ENCODE data around the gene WBP4. TPM values are rescaled to one million over a fixed set of nuclear protein-coding genes. Genes with fewer than 3 reads are reported as not detected.

The WBP4 gene
- total RNA-seq, 4 donors from 2014 or later: 8.8 to 16.2 (median 14.2) TPM

- DNase-seq: no peak
- TF ChIP-seq POLR2A (IDR thresholded peaks at IDR 0.05): no peak
- TF ChIP-seq, protein P1, sequence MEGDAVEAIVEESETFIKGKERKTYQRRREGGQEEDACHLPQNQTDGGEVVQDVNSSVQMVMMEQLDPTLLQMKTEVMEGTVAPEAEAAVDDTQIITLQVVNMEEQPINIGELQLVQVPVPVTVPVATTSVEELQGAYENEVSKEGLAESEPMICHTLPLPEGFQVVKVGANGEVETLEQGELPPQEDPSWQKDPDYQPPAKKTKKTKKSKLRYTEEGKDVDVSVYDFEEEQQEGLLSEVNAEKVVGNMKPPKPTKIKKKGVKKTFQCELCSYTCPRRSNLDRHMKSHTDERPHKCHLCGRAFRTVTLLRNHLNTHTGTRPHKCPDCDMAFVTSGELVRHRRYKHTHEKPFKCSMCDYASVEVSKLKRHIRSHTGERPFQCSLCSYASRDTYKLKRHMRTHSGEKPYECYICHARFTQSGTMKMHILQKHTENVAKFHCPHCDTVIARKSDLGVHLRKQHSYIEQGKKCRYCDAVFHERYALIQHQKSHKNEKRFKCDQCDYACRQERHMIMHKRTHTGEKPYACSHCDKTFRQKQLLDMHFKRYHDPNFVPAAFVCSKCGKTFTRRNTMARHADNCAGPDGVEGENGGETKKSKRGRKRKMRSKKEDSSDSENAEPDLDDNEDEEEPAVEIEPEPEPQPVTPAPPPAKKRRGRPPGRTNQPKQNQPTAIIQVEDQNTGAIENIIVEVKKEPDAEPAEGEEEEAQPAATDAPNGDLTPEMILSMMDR (IDR thresholded peaks at IDR 0.05): no peak
- no peaks in the 10 kb centered on the region for H3K4me1 ChIP-seq
- no peaks in the 10 kb centered on the region for H3K36me3 ChIP-seq
- H3K27me3 ChIP-seq: no peaks in the 10 kb centered on the region
- intact Hi-C loops (cut with DNase I; ENCODE audit: low total_unique reads): no loop called here
- peak overlapping the region in 1 of 2 donors; percentile 74 for H3K27ac ChIP-seq
- peak overlapping the region in 1 of 2 donors; percentile 25 for H3K4me3 ChIP-seq
- no peaks in the 10 kb centered on the region for H3K9me3 ChIP-seq
Observed at GRCh38 chr13:41017817-41018601, 43.3 kb upstream of the WBP4 start.

GRCh38 chr13:41018602-41018948 is 42.7 kb upstream of the WBP4 start:
- Histone ChIP-seq H3K4me3 (peak overlapping the region in 1 of 2 donors; percentile 25), H3K9me3 (no peaks in the 10 kb centered on the region), H3K27ac (peak overlapping the region; percentile 49 to 74), H3K36me3 (no peaks in the 10 kb centered on the region), H3K27me3 (no peaks in the 10 kb centered on the region), H3K4me1 (no peaks in the 10 kb centered on the region)
- intact Hi-C loops (cut with DNase I; ENCODE audit: low total_unique reads): no loop called here
- no peak for TF ChIP-seq POLR2A (IDR thresholded peaks at IDR 0.05)
- TF ChIP-seq, protein P1 (IDR thresholded peaks at IDR 0.05): no peak
- DNase-seq: no peak

DNA sequence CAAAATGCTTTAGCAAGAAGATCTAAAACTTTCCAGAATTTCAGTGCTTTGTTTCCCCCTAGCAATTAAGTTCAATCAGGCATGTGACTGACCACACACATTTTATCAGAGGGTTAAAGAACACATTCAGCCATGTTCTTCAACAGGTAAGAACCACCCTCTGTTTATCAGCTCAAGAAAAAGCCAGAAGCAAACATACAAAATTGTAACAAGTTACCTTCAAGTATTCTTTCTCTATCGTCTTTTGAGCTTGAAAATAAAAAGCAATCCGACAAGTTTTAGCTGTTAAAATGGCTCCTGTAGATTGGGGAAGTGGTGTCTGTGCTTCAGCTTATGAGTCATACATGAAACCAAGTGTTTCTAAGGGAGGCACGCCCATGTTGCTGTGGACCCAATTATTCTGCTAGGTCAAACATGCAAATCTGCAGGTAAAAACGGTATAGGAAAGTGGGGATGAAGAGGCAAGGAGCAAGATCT is 42.3 kb upstream of the WBP4 start, which contains the start of gene ELF1:
Gene ELF1, minus strand, starts transcription at position 306 of the 477 bp plus-strand sequence. CDS start 37,262 bp downstream, outside the sequence.
- Histone ChIP-seq H3K27me3 (no peaks in the 10 kb centered on the region), H3K27ac (peak within 1 kb of the TSS; percentile 49 to 74), H3K4me3 (peak within 1 kb of the TSS in 1 of 2 donors; percentile 25), H3K36me3 (no peaks in the 10 kb centered on the region), H3K9me3 (no peaks in the 10 kb centered on the region), H3K4me1 (no peaks in the 10 kb centered on the region)
- TF ChIP-seq, protein P1 (IDR thresholded peaks at IDR 0.05): no peak
- TF ChIP-seq POLR2A (IDR thresholded peaks at IDR 0.05): no peak
- intact Hi-C loops (cut with DNase I; ENCODE audit: low total_unique reads): no loop called here
- DNase-seq: peak in 1 of 2 donors; percentile 36

GRCh38 chr13:41019578-41020347 is 41.5 kb upstream of the WBP4 start:
- no peaks in the 10 kb centered on the region for H3K36me3 ChIP-seq
- no peaks in the 10 kb centered on the region for H3K9me3 ChIP-seq
- H3K27ac ChIP-seq: peak overlapping the region in 1 of 2 donors; percentile 74
- H3K4me3 ChIP-seq: no peak overlapping the region
- DNase-seq: no peak
- TF ChIP-seq POLR2A (IDR thresholded peaks at IDR 0.05): no peak
- TF ChIP-seq, protein P1 (IDR thresholded peaks at IDR 0.05): no peak
- H3K4me1 ChIP-seq: no peaks in the 10 kb centered on the region
- no peaks in the 10 kb centered on the region for H3K27me3 ChIP-seq
- intact Hi-C loops (cut with DNase I; ENCODE audit: low total_unique reads): no loop called here

- no peak overlapping the region for H3K27ac ChIP-seq
- intact Hi-C loops (cut with DNase I; ENCODE audit: low total_unique reads): no loop called here
Observed at GRCh38 chr13:41025518-41025917, 35.8 kb upstream of the WBP4 start.

More at GRCh38 chr13:41025518-41025917, 35.8 kb upstream of the WBP4 start:
- Histone ChIP-seq H3K36me3 (no peaks in the 10 kb centered on the region), H3K4me1 (no peaks in the 10 kb centered on the region), H3K9me3 (no peaks in the 10 kb centered on the region), H3K27me3 (no peaks in the 10 kb centered on the region), H3K4me3 (no peak overlapping the region)
- TF ChIP-seq, protein P1 (IDR thresholded peaks at IDR 0.05): no peak
- TF ChIP-seq POLR2A (IDR thresholded peaks at IDR 0.05): no peak
- no peak for DNase-seq

Data from uterus (tissue), 4 donors.